Effector memory CD4-positive, alpha-beta T cell (primary cell): ENCODE results near the gene DTNB.
A peak's percentile ranks its signal among the peaks of the same experiment; 100 is the strongest.
"Not testable (repeated sequence)": the region's sequence is repeated elsewhere in the genome, so short reads cannot be mapped to it uniquely, and the experiment has no call there.

ENCODE experiments used
- DNase-seq, 3 donors: peaks; one replicate each; pipeline ENCODE4 v3.0.0-alpha.2; 2020
- H3K27ac ChIP-seq: 2 replicates; pipeline ENCODE4 v1.7.0; 2013; ENCODE audit warnings: mild to moderate bottlenecking, low read length, moderate library complexity; ENCODE audit not compliant: insufficient read depth, poor library complexity, severe bottlenecking
- H3K27me3 ChIP-seq: replicated peaks from 2 replicates; pipeline ENCODE4 v1.7.0; 2013; ENCODE audit warnings: mild to moderate bottlenecking, low read length; ENCODE audit not compliant: insufficient read depth, control insufficient read depth, poor library complexity, severe bottlenecking
- H3K36me3 ChIP-seq: 2 replicates; pipeline ENCODE4 v1.7.0; 2013; ENCODE audit warnings: mild to moderate bottlenecking, low read length, moderate library complexity; ENCODE audit not compliant: control insufficient read depth, insufficient read depth
- H3K4me1 ChIP-seq: 2 replicates; pipeline ENCODE4 v1.7.0; 2013; ENCODE audit warnings: low read length, mild to moderate bottlenecking; ENCODE audit not compliant: control insufficient read depth, insufficient read depth, poor library complexity, severe bottlenecking
- H3K4me3 ChIP-seq: 2 replicates; pipeline ENCODE4 v1.7.0; 2013; ENCODE audit warnings: low read length, low read depth, mild to moderate bottlenecking; ENCODE audit not compliant: insufficient read depth, poor library complexity, severe bottlenecking
- H3K9me3 ChIP-seq: 2 replicates; pipeline ENCODE4 v1.7.0; 2013; ENCODE audit warnings: mild to moderate bottlenecking, low read length, moderate library complexity; ENCODE audit not compliant: control insufficient read depth

DTNB gene

DNA sequence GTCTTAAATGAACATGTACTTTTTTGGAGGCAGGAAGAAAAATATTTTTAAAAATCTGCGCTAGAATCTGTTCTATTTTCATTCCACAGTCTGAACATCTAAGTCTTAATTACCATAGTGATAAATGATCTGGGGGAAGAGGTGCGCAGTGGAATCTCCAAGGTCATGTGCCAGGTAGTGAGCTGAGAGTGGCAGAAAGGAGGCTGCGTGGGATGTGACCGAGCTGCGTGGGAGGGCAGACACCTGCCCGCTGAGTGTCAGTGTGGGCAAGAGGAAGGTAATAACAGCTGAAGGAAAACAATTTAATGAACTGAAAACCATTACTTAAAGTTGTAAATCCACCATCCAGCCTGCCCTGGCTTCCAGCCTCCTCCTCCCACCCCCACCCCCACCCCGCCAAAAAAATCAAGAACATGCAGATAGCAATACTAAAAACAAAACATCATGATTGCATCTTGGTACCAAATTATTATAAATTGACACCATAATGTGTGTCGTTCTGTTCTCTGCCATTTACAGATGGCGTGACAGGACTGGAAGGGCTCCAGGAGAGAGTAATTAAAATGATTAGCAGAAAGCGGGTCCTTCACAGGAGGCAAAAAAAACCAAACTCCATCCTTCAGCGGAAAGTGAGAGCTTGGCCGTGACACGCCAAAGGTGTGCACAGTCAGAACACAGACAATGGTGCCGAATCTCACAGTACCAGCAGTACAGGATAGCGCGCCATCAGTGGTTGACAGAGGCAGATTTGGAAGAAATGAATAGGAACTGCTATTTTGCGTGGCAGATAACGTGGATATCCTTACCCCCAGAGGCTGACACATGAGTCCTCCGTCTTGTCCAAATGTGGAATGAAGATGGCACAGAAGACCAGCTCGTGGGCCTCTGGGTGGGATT lies 11.4 kb upstream of the DTNB start:
- H3K27ac ChIP-seq = no peak overlapping the region
- no peak overlapping the region for H3K4me3 ChIP-seq
- no peak for DNase-seq
- no peaks in the 10 kb centered on the region for H3K27me3 ChIP-seq
- no peaks in the 10 kb centered on the region for H3K4me1 ChIP-seq
- H3K36me3 ChIP-seq = no peaks in the 10 kb centered on the region
- H3K9me3 ChIP-seq = no peaks in the 10 kb centered on the region

DNA sequence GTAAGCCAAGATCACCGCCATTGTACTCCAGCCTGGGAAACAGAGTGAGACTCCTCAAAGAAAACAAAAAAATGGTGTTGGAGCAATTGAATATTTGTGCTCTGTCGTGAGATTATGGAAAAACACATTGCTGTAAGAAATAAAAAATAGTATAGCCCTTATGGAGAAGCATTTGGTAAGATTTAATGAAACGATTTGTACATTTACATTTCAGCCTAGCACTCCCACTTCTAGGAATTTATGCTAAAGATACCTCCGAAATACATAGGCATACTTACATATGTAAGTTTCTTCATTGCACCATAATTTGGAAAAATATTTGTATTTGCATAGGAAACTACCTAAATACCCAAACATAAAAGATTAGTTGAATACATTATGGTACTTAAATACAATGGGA lies 8.7 kb upstream of the DTNB start:
- H3K36me3 ChIP-seq = no peaks in the 10 kb centered on the region
- H3K4me1 ChIP-seq = no peaks in the 10 kb centered on the region
- H3K4me3 ChIP-seq = no peak overlapping the region
- DNase-seq = no peak
- H3K27me3 ChIP-seq = no peaks in the 10 kb centered on the region
- H3K27ac ChIP-seq = no peak overlapping the region
- H3K9me3 ChIP-seq = no peaks in the 10 kb centered on the region

DNA sequence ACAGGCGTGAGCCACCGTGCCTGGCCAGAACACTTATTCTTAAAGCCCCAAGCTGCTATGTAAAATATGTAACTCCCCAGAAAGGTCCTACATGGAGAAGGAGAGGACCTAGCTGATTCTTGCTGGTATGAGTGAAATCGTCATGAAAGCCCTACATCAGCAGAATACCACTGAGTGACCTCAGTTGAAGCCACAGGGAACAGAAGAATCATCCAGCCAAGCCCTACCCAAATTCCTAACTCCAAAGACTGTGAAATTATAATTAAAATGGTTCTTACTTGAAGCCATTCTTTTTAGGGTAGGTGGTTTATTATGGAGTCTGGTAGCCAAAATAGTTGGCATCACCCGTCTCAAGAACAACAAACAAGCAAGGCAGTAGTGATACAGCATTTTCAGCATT lies 4.5 kb upstream of the DTNB start:
- Histone ChIP-seq H3K36me3 (no peaks in the 10 kb centered on the region), H3K27ac (no peak overlapping the region), H3K4me3 (no peak overlapping the region), H3K27me3 (no peaks in the 10 kb centered on the region), H3K9me3 (no peaks in the 10 kb centered on the region), H3K4me1 (no peaks in the 10 kb centered on the region)
- DNase-seq = no peak

- DNase-seq = no peak
- Histone ChIP-seq H3K27ac (peak overlapping the region; percentile 59), H3K9me3 (no peaks in the 10 kb centered on the region), H3K27me3 (no peaks in the 10 kb centered on the region), H3K4me1 (peaks cover 9% of the 10 kb centered on the region), H3K4me3 (peak overlapping the region; percentile 64), H3K36me3 (no peaks in the 10 kb centered on the region)
These were observed 643 bp upstream of the DTNB start for GRCh38 chr2:25674077-25674362.

DNA sequence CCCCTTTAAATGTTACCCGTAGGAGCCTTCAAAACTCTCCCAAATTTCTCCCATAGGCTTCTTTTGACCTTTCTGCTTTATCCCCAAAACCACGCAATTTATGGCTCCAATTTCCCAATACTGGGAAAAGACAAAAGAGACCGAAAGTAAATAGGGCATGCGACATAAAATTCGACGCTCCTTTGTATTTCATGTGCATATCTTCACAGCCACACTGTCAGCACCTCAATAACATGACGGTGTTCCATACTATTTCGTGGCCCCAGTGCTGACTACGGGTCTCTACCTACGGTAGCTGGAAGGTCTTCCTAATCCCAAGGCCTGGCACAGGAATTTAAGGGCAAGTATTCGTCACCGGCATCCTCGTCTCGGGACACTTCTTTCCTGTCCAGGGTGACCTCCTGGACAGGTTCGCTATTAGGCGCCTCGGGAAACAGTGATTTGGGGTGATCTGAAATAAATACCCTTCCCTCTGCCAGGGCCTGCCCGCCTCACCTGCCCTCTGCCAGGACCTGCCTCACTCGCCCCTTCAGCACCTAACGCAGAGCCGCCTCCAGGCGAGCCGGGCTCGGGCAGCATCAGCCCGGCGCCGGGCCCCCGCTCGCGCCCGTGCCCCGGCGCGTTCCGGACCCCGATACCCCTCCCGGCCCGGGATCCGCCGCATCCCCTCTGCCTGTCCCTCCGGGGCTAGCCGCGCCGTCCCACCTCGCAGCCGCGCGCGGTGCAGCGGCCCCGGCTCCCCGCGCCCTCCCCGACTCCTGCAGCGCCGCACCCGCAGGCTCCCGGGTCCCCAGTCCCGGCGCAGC lies 680 bp downstream of the DTNB start:
- H3K4me1 ChIP-seq = peaks cover 9% of the 10 kb centered on the region

DNA sequence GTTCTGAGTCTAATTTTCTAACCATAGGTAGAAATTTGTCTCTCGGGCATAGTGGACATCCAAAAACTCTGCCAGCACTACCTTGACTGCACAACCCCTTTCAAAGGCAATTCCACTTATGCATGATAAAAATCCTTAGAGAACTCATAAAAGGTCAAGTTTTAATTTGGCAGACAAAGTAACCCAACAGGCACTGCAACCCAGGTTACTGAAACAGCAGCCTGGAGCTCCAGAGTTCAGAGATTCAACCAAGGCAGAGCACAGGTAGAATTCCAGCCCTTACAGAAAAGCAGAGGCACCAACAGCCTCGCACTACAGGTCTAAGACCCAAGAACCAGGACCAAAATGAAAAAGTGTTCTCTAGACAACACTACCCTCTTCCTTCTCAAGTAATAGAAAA lies 1.8 kb downstream of the DTNB start:
- H3K9me3 ChIP-seq = no peaks in the 10 kb centered on the region
- H3K4me3 ChIP-seq = no peak overlapping the region
- H3K27ac ChIP-seq = no peak overlapping the region
- peaks cover 9% of the 10 kb centered on the region for H3K4me1 ChIP-seq
- no peaks in the 10 kb centered on the region for H3K36me3 ChIP-seq
- H3K27me3 ChIP-seq = no peaks in the 10 kb centered on the region
- no peak for DNase-seq

More for the DNA sequence above, 680 bp downstream of the DTNB start:
- H3K9me3 ChIP-seq = no peaks in the 10 kb centered on the region
- H3K4me3 ChIP-seq = peak overlapping the region; percentile 82
- no peaks in the 10 kb centered on the region for H3K27me3 ChIP-seq
- peak; percentile 40 to 52 (median 49) for DNase-seq
- no peaks in the 10 kb centered on the region for H3K36me3 ChIP-seq
- peak overlapping the region; percentile 68 for H3K27ac ChIP-seq

GRCh38 chr2:25669520-25669919 lies 3.9 kb downstream of the DTNB start:
- Histone ChIP-seq H3K4me1 (peaks cover 9% of the 10 kb centered on the region), H3K36me3 (no peaks in the 10 kb centered on the region), H3K4me3 (no peak overlapping the region), H3K27me3 (no peaks in the 10 kb centered on the region), H3K27ac (no peak overlapping the region), H3K9me3 (no peaks in the 10 kb centered on the region)
- no peak for DNase-seq

DNA sequence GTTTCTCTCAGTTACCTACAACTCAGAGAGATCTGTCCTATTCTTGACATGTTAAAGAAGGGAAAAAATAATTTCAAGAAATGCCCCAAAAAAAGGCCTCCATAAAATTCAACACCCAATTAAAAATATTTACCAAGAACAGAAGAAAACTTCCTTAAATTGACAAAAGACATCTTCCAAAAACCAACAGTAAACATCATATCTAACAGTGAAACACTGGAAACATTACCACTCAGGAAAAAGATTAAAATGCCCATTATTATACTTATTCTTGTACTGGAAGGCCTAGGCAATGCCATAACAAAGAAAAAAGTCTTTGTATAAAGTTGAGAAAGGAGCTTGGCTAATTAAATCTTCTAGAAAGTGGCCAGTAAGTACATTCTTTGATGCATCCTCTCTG lies 7.2 kb downstream of the DTNB start:
- no peak for DNase-seq
- Histone ChIP-seq H3K4me3 (no peak overlapping the region), H3K36me3 (no peaks in the 10 kb centered on the region), H3K27ac (no peak overlapping the region), H3K9me3 (no peaks in the 10 kb centered on the region), H3K27me3 (no peaks in the 10 kb centered on the region), H3K4me1 (no peaks in the 10 kb centered on the region)

DNA sequence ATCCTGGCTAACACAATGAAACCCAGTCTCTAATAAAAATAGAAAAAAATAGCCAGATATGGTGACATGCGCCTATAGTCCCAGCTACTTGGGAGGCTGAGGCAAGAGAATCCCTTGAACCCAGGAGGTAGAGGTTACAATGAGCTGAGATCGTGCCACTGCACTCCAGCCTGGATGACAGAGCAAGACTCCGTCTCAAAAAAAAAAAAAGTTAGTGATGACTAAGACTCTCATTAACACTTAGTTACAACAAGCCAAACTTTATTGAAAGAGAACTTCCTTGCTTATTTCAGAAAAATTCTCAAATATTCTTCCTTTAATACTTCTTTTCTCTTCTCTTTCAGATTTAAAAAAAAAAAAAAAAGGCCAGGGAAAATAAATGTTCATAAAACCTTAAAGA lies 7.9 kb downstream of the DTNB start:
- not testable (repeated sequence) for H3K9me3 ChIP-seq, H3K4me1 ChIP-seq, H3K36me3 ChIP-seq, H3K27ac ChIP-seq, H3K4me3 ChIP-seq, H3K27me3 ChIP-seq, DNase-seq

DNA sequence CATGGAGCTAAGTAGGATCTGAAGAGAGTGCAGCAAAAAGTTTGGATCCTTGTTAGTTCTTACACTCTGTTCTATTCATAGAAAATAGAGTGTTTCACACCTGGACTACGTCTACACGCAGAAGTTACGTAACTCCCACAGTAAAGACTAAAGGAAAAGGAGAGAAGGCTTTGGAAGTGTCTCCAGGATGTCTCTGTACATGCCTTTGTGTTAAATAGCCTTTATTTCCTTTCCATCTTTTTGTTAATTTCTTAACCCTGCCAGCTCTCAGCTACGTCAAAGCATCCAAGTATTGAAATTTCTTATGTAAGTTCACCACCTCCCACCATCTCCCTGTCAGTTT lies 8.4 kb downstream of the DTNB start:
- no peak overlapping the region for H3K4me3 ChIP-seq
- H3K27ac ChIP-seq = no peak overlapping the region
- no peaks in the 10 kb centered on the region for H3K36me3 ChIP-seq
- no peak for DNase-seq
- H3K27me3 ChIP-seq = no peaks in the 10 kb centered on the region
- no peaks in the 10 kb centered on the region for H3K9me3 ChIP-seq
- no peaks in the 10 kb centered on the region for H3K4me1 ChIP-seq
